GM12878 (cell line): Measurements from ENCODE around the gene POLR1A. TPM values are rescaled to one million over a fixed set of nuclear protein-coding genes. Genes with fewer than 3 reads are reported as not detected.

ENCODE experiments used
- ATF3 ChIP-seq: IDR thresholded peaks from 2 replicates; pipeline ENCODE4 v1.6.1; 2011; ENCODE audit warnings: low read depth, mild to moderate bottlenecking, low read length, moderate library complexity, borderline replicate concordance; ENCODE audit errors: extremely low read depth
- BCL11A ChIP-seq: IDR thresholded peaks from 2 replicates; pipeline ENCODE4 v1.6.1; 2011; ENCODE audit warnings: low read depth, low read length
- BCL3 ChIP-seq: IDR thresholded peaks from 2 replicates; pipeline ENCODE4 v1.6.1; 2011; ENCODE audit warnings: borderline replicate concordance, low read depth, mild to moderate bottlenecking, moderate library complexity, low read length; ENCODE audit not compliant: insufficient read depth, poor library complexity, severe bottlenecking
- BRCA1 ChIP-seq: IDR thresholded peaks from 2 replicates; pipeline ENCODE4 v1.6.1; 2011; ENCODE audit warnings: low read depth, low read length, improper control_type of control experiment
- CBX5 ChIP-seq: sonication (generic); IDR thresholded peaks from 2 replicates; pipeline ENCODE4 v1.6.1; 2016; ENCODE audit warnings: low read depth, moderate library complexity, mild to moderate bottlenecking, inconsistent platforms
- JUND ChIP-seq: IDR thresholded peaks from 2 replicates; pipeline ENCODE4 v1.6.1; 2012; ENCODE audit warnings: low read depth, mild to moderate bottlenecking, low read length, improper control_type of control experiment, moderate library complexity
- KAT2A ChIP-seq: conservative IDR thresholded peaks from 2 replicates; pipeline ENCODE4 v1.6.1; 2011; ENCODE audit warnings: low read depth, low read length; ENCODE audit not compliant: control insufficient read depth
- MTA2 ChIP-seq: fragments of 450-650 bp; IDR thresholded peaks from 2 replicates; pipeline ENCODE4 v1.6.1; 2016; ENCODE audit warnings: low read depth, mild to moderate bottlenecking, moderate library complexity
- RAD51 ChIP-seq: fragments of 450-650 bp; IDR thresholded peaks from 2 replicates; pipeline ENCODE4 v1.6.1; 2016; ENCODE audit warnings: moderate library complexity, mild to moderate bottlenecking, inconsistent platforms
- RCOR1 ChIP-seq: conservative IDR thresholded peaks from 2 replicates; pipeline ENCODE4 v1.6.1; 2012; ENCODE audit warnings: low read depth, low read length, improper control_type of control experiment
- SMAD5 ChIP-seq: IDR thresholded peaks from 2 replicates; pipeline ENCODE4 v1.6.1; 2016; ENCODE audit warnings: antibody characterized with exemption, low read depth
- SRF ChIP-seq, 2 experiments: IDR thresholded peaks; 2 replicates each; pipeline ENCODE4 v1.6.1; 2011; ENCODE audit warnings: low read depth in 2 of 2, low read length in 2 of 2, mild to moderate bottlenecking in 1 of 2, moderate library complexity in 1 of 2
- TCF7 ChIP-seq: IDR thresholded peaks from 2 replicates; pipeline ENCODE4 v1.6.1; 2014; ENCODE audit warnings: antibody characterized with exemption, borderline replicate concordance
- ZBTB11 ChIP-seq: fragments of 450-650 bp; formaldehyde crosslinking; IDR thresholded peaks from 2 replicates; pipeline ENCODE4 v1.5.0; 2022; ENCODE audit warnings: mild to moderate bottlenecking, missing genetic modification characterization
- ZNF207 ChIP-seq: fragments of 450-650 bp; IDR thresholded peaks from 2 replicates; pipeline ENCODE4 v1.6.1; 2014; ENCODE audit warnings: antibody characterized with exemption, mild to moderate bottlenecking, borderline replicate concordance
- ZNF274 ChIP-seq: IDR thresholded peaks from one replicate; pipeline ENCODE4 v1.8.0; 2011; ENCODE audit not compliant: insufficient read length, insufficient read depth
- polyA plus RNA-seq, 11 experiments: library from polyadenylated mRNA; depleted of rRNA in 4 of 11; unstranded in 6 of 11; stranded (reverse) in 5 of 11; fragments of >200 nt; fragmentation: Nextera tagmentation in 4 of 11; fragmentation: Illumina TruSeq in 1 of 11; extraction: Ambion mirVana in 4 of 11; extraction: Trizol in 1 of 11; gene quantifications; 1 replicate in 1 of 11; 2 replicates in 10 of 11; pipeline versions ENCODE4 v1.2.1 to v1.2.3, GENCODE V29; 2011 to 2016; ENCODE audit warnings: inconsistent platforms in 2 of 11, missing spikeins in 2 of 11, low read depth in 1 of 11
- total RNA-seq, 4 experiments: library from RNA; depleted of rRNA in 3 of 4; stranded (reverse); fragments of >200 nt in 3 of 4; fragmentation: Illumina TruSeq in 1 of 4; extraction: Trizol in 1 of 4; gene quantifications; 2 replicates each; pipeline versions ENCODE4 v1.2.1 to v1.2.3, GENCODE V29; 2013 to 2021
- TF ChIP-seq, protein P1 (sequence below): fragments of 450-650 bp; conservative IDR thresholded peaks from 2 replicates; pipeline ENCODE4 v1.6.1; 2017; ENCODE audit warnings: mild to moderate bottlenecking, moderate library complexity
- TF ChIP-seq, protein P2 (sequence below), 3 experiments: IDR thresholded peaks in 2 of 3; conservative IDR thresholded peaks in 1 of 3; 2 replicates each; pipeline ENCODE4 v1.5.1; 2011; ENCODE audit warnings: low read depth in 3 of 3, low read length in 3 of 3, mild to moderate bottlenecking in 3 of 3, control low read depth in 2 of 3, moderate library complexity in 2 of 3, inconsistent platforms in 1 of 3, mixed read lengths in 1 of 3; ENCODE audit not compliant: control insufficient read depth in 2 of 3, insufficient read depth in 1 of 3; ENCODE audit errors: extremely low read depth in 1 of 3
- TF ChIP-seq, protein P3 (sequence below): fragments of 450-650 bp; IDR thresholded peaks from 2 replicates; pipeline ENCODE4 v1.6.1; 2017; ENCODE audit warnings: borderline replicate concordance

Gene POLR1A
- total and polyA plus RNA-seq, 10 of the 15 experiments (the other 5 are each of a cell fraction or from before 2014, with no cell fraction given), result 2.1 to 53.9 (median 17.8) TPM

GRCh38 chr2:86105252-86105968, at the start of gene POLR1A (continued):
- TF ChIP-seq SRF (IDR thresholded peaks at IDR 0.05; ENCODE audit: low read depth in 2 of 2, low read length in 2 of 2), result no peak
- no peak for TF ChIP-seq BRCA1
- TF ChIP-seq RCOR1, result no peak
- no peak for TF ChIP-seq KAT2A
- TF ChIP-seq BCL11A, result no peak
- no peak for TF ChIP-seq ZBTB11 (CRISPR knock-in tag)
- TF ChIP-seq, protein P1, sequence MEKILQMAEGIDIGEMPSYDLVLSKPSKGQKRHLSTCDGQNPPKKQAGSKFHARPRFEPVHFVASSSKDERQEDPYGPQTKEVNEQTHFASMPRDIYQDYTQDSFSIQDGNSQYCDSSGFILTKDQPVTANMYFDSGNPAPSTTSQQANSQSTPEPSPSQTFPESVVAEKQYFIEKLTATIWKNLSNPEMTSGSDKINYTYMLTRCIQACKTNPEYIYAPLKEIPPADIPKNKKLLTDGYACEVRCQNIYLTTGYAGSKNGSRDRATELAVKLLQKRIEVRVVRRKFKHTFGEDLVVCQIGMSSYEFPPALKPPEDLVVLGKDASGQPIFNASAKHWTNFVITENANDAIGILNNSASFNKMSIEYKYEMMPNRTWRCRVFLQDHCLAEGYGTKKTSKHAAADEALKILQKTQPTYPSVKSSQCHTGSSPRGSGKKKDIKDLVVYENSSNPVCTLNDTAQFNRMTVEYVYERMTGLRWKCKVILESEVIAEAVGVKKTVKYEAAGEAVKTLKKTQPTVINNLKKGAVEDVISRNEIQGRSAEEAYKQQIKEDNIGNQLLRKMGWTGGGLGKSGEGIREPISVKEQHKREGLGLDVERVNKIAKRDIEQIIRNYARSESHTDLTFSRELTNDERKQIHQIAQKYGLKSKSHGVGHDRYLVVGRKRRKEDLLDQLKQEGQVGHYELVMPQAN, result peak; percentile 88
- no peak for TF ChIP-seq CBX5
- TF ChIP-seq ZNF274, result no peak
- TF ChIP-seq ZNF207, result no peak
- TF ChIP-seq SMAD5, result no peak
- TF ChIP-seq, protein P2, sequence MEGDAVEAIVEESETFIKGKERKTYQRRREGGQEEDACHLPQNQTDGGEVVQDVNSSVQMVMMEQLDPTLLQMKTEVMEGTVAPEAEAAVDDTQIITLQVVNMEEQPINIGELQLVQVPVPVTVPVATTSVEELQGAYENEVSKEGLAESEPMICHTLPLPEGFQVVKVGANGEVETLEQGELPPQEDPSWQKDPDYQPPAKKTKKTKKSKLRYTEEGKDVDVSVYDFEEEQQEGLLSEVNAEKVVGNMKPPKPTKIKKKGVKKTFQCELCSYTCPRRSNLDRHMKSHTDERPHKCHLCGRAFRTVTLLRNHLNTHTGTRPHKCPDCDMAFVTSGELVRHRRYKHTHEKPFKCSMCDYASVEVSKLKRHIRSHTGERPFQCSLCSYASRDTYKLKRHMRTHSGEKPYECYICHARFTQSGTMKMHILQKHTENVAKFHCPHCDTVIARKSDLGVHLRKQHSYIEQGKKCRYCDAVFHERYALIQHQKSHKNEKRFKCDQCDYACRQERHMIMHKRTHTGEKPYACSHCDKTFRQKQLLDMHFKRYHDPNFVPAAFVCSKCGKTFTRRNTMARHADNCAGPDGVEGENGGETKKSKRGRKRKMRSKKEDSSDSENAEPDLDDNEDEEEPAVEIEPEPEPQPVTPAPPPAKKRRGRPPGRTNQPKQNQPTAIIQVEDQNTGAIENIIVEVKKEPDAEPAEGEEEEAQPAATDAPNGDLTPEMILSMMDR (IDR thresholded peaks at IDR 0.05 in 2 of 3, conservative IDR thresholded peaks at IDR 0.05 in 1 of 3; ENCODE audit: control insufficient read depth in 2 of 3, extremely low read depth in 1 of 3, insufficient read depth in 1 of 3, low read depth in 3 of 3, low read length in 3 of 3), result no peak
- TF ChIP-seq, protein P3, sequence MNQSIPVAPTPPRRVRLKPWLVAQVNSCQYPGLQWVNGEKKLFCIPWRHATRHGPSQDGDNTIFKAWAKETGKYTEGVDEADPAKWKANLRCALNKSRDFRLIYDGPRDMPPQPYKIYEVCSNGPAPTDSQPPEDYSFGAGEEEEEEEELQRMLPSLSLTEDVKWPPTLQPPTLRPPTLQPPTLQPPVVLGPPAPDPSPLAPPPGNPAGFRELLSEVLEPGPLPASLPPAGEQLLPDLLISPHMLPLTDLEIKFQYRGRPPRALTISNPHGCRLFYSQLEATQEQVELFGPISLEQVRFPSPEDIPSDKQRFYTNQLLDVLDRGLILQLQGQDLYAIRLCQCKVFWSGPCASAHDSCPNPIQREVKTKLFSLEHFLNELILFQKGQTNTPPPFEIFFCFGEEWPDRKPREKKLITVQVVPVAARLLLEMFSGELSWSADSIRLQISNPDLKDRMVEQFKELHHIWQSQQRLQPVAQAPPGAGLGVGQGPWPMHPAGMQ, result no peak
- peak; percentile 80 for TF ChIP-seq RAD51
- peak; percentile 35; the same call in 1 of the 2 replicates for TF ChIP-seq ATF3
- no peak for TF ChIP-seq MTA2
- TF ChIP-seq BCL3, result no peak
- TF ChIP-seq TCF7, result no peak
- no peak for TF ChIP-seq JUND
